ENCODE results near the gene CDC45. TPM values are rescaled to one million over a fixed set of nuclear protein-coding genes. Genes with fewer than 3 reads are reported as not detected.

CDC45 gene
- total RNA-seq, 2 experiments from 2014 or later, result 110 to 114 TPM

GRCh38 chr22:19519041-19519926 is 39.6 kb downstream of the CDC45 start:
- Mint-ChIP-seq H3K4me1 (peaks cover 7% of the 10 kb centered on the region), H3K36me3 (peaks cover 37% of the 10 kb centered on the region), H3K27me3 (peaks cover 14% of the 10 kb centered on the region), H3K9me3 (no peaks in the 10 kb centered on the region), H3K27ac (no peak overlapping the region), H3K4me3 (no peak overlapping the region)
- no peak for DNase-seq

GRCh38 chr22:19520007-19520406 is 40.3 kb downstream of the CDC45 start:
- peaks cover 20% of the 10 kb centered on the region for H3K27me3 Mint-ChIP-seq
- peaks cover 30% of the 10 kb centered on the region for H3K36me3 Mint-ChIP-seq
- H3K9me3 Mint-ChIP-seq, result no peaks in the 10 kb centered on the region
- DNase-seq, result no peak
- no peak overlapping the region for H3K4me3 Mint-ChIP-seq
- no peak overlapping the region for H3K27ac Mint-ChIP-seq
- peaks cover 12% of the 10 kb centered on the region for H3K4me1 Mint-ChIP-seq

DNA sequence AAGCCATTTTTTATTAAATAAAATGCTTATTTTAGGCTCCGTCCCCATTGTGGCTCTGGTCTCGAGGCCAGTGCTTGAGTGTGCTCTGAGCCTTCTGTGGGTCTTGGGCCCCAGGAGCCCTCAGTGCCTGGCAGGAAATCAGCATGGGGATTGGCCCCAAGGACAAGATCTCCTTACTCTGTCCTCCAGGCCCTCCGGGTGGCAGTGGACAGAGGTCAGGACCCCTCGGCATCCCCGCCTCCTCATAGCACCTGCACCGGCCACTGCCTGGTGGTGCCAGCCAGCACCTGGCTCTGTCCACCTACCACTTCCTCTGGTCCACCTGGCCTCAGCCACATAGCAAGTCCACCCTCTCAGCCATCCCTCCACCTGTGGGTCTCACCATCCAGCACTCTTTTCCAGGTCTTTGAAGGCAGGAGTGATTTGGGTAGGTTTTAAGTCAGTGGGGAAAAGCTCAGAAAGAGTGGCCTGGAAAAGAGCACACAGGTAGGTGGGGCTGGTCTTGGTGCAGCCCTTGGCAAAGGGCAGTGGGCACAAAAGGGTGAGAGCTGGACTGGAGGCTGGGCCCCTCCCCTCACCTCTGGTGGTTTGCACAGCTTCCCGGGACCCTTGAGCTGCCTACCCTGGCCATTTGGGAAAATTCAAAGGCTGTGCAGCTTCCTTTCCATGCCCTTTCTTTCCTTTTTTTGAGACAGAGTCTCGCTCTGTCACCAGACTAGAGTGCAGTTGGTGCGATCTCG is 41.0 kb downstream of the CDC45 start:
- peak overlapping the region; percentile 6 for H3K27ac Mint-ChIP-seq
- no peak for DNase-seq

GRCh38 chr22:19522190-19522880 is 42.6 kb downstream of the CDC45 start:
- Mint-ChIP-seq H3K4me3 (peak overlapping the region; percentile 51), H3K27ac (no peak overlapping the region), H3K9me3 (no peaks in the 10 kb centered on the region), H3K36me3 (peaks cover 14% of the 10 kb centered on the region), H3K27me3 (peaks cover 37% of the 10 kb centered on the region), H3K4me1 (peaks cover 12% of the 10 kb centered on the region)
- no peak for DNase-seq

More for the DNA sequence above, 41.0 kb downstream of the CDC45 start:
- Mint-ChIP-seq H3K9me3 (no peaks in the 10 kb centered on the region), H3K27me3 (peaks cover 27% of the 10 kb centered on the region), H3K36me3 (peaks cover 22% of the 10 kb centered on the region), H3K4me1 (peaks cover 12% of the 10 kb centered on the region), H3K4me3 (no peak overlapping the region)

DNA sequence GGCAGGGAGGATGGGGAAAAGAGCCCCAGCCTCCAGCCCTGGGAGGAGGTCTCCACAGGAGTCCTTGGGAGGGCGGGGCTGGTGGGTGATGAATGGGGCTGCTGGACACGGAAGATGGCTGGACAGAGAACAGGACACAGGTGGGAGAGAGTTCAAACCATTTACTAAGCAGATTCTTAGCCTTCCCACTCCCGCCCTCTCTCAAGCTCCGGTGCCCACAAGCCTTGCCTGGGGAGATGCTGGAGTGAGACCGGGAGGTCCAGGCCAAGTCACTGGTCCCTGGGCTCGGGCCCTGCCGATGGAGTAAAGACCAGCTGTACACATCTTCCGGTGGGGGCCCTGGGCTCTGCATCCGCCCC is 43.1 kb downstream of the CDC45 start:
- DNase-seq, result no peak
- H3K9me3 Mint-ChIP-seq, result no peaks in the 10 kb centered on the region
- H3K4me1 Mint-ChIP-seq, result peaks cover 12% of the 10 kb centered on the region
- H3K27ac Mint-ChIP-seq, result no peak overlapping the region
- peaks cover 37% of the 10 kb centered on the region for H3K27me3 Mint-ChIP-seq
- peak overlapping the region; percentile 53 for H3K4me3 Mint-ChIP-seq
- H3K36me3 Mint-ChIP-seq, result peaks cover 14% of the 10 kb centered on the region

DNA sequence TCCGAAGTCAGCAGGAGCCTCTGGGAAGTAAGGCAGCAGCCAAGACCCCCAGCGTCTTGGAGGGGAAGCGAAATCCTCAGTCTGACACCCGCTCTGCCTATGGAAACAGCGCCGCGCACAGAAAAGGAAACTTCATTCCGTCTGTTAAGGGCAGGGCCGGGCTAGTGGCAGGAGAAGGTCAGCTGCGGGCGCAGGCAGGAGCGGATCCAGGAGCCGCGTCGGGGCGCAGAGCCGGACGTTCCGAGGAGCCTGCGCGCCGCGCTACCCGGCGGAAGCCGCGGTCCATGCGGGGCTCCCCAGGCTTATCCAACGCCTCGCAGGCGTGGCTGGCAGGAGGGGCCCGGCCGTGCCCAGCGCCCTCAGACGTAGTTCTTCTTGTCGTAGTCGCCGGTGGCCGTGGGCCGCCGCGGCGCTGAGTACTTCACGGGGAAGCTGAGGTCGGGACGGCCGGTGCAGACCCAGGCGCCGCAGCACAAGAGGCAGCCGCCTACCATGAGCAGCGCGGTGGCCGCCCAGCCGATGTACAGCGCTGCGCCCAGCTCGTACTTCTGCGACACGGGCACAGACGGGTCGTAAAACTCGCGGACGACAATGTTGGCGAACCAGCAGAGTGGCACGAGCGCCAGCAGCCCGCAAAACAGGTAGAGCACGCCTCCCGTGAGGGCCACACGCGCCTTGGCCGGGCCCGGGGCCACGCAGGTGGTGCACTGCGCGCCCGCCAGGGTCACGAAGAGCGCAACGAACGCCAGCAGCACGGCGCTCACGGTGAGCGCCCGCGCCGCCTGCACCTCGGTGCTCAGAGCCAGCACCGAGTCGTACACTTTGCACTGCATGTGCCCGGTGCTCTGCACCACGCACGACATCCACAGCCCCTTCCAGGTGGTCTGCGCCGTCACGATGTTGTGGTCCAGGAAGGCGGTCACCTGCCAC is 43.8 kb downstream of the CDC45 start:
- Mint-ChIP-seq H3K9me3 (no peaks in the 10 kb centered on the region), H3K36me3 (peaks cover 14% of the 10 kb centered on the region), H3K4me1 (peaks cover 12% of the 10 kb centered on the region), H3K4me3 (peak overlapping the region; percentile 57), H3K27me3 (peaks cover 37% of the 10 kb centered on the region), H3K27ac (no peak overlapping the region)
- DNase-seq, result peak; percentile 38

DNA sequence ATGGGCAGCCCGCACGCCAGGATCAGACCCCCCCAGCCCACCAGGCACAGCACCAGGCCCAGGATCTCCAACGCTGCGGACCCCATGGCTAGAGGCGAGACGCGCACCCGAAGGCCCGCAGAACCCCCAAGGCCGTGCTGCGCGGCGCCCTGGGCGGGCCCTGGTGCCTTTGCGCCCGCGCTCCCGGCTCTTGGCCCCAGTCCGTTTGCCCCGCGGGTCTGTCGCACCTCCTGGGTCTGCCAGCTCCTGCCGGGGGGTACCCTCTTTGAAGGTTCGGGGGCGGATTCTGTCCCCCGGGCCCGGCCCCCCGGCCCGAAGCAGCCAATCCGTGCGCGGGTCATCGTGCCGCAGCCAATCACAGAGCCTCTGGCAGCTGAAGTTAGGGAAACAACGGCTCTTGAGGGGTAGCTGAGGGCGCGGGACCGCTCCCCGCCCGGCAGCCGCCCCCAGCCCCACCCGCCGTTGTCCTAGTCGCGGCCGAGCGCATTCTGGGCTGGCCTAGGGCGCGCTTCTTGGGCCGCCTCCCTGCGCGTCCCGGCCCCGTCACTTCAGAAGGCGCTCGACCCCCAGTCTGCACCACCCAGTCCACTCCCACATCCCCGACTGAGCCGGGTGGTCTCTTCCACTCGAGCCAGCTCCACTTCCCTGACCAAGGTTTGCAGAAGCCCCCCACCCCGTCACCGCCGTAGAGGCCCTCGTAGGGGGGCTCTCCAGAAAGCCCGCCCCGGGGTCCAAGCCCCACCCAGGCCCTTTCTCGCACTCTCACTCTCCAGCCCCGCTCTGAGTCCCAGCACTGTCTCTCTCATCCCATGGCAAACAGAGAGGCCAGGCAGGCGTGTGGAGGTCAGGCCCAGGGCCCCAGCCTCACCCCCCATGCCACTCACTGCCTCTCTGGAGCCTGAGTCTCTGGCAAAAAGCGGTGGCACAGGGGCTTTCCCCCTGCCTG is 44.7 kb downstream of the CDC45 start, which contains the start of gene CLDN5:
Gene CLDN5 (minus strand): TSS at position 241 of the 946 bp plus-strand sequence. CDS start 155 bp downstream, at position 86.
- H3K27me3 Mint-ChIP-seq, result peaks cover 37% of the 10 kb centered on the region
- peak within 1 kb of the TSS; percentile 60 for H3K4me3 Mint-ChIP-seq
- no peaks in the 10 kb centered on the region for H3K9me3 Mint-ChIP-seq
- H3K36me3 Mint-ChIP-seq, result peaks cover 14% of the 10 kb centered on the region
- H3K27ac Mint-ChIP-seq, result no peak within 1 kb of the TSS
- DNase-seq, result peak; percentile 19
- H3K4me1 Mint-ChIP-seq, result peaks cover 12% of the 10 kb centered on the region

- Mint-ChIP-seq H3K4me3 (peak overlapping the region; percentile 60), H3K9me3 (no peaks in the 10 kb centered on the region), H3K4me1 (peaks cover 12% of the 10 kb centered on the region), H3K27me3 (peaks cover 37% of the 10 kb centered on the region), H3K27ac (no peak overlapping the region), H3K36me3 (peaks cover 9% of the 10 kb centered on the region)
- no peak for DNase-seq
Observed at GRCh38 chr22:19525116-19525660, 45.5 kb downstream of the CDC45 start.

DNA sequence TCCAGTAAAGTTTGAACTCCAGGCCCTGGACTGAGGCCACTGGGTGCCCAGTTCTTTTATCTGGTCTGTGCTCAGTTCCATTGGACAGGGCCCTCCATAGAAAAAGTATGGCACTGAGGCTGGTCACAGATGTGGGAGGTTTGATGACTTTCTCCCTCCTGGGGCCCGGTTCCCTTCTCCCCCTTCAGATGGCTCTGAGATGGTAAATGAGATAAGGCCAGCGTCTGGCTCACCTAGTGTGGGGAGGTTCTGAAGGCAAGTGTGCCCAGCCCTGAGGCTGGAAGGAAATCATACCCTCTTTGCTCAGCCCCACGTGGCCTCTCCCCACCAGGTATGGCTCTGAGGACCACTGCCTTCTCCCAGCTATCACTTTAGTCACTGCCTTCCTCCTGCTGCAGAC is 45.9 kb downstream of the CDC45 start:
- Mint-ChIP-seq H3K9me3 (no peaks in the 10 kb centered on the region), H3K27ac (no peak overlapping the region), H3K4me3 (no peak overlapping the region), H3K36me3 (peaks cover 8% of the 10 kb centered on the region), H3K4me1 (peaks cover 12% of the 10 kb centered on the region), H3K27me3 (peaks cover 37% of the 10 kb centered on the region)
- DNase-seq, result no peak

GRCh38 chr22:19526076-19526701 is 46.5 kb downstream of the CDC45 start:
- H3K4me1 Mint-ChIP-seq, result peaks cover 12% of the 10 kb centered on the region
- no peaks in the 10 kb centered on the region for H3K9me3 Mint-ChIP-seq
- peaks cover 37% of the 10 kb centered on the region for H3K27me3 Mint-ChIP-seq
- peaks cover 6% of the 10 kb centered on the region for H3K36me3 Mint-ChIP-seq
- no peak overlapping the region for H3K27ac Mint-ChIP-seq
- H3K4me3 Mint-ChIP-seq, result no peak overlapping the region
- DNase-seq, result no peak

GRCh38 chr22:19526702-19527111 is 47.0 kb downstream of the CDC45 start:
- Mint-ChIP-seq H3K4me1 (peaks cover 12% of the 10 kb centered on the region), H3K36me3 (peaks cover 5% of the 10 kb centered on the region), H3K9me3 (no peaks in the 10 kb centered on the region), H3K27ac (no peak overlapping the region), H3K27me3 (peaks cover 37% of the 10 kb centered on the region), H3K4me3 (no peak overlapping the region)
- no peak for DNase-seq

- H3K9me3 Mint-ChIP-seq, result no peaks in the 10 kb centered on the region
- H3K27me3 Mint-ChIP-seq, result peaks cover 37% of the 10 kb centered on the region
- no peak overlapping the region for H3K27ac Mint-ChIP-seq
Observed at GRCh38 chr22:19527321-19527721, 47.6 kb downstream of the CDC45 start.

More at GRCh38 chr22:19527321-19527721, 47.6 kb downstream of the CDC45 start:
- Mint-ChIP-seq H3K36me3 (peaks cover 2% of the 10 kb centered on the region), H3K4me1 (peaks cover 12% of the 10 kb centered on the region), H3K4me3 (no peak overlapping the region)
- no peak for DNase-seq

Data from activated naive CD8-positive, alpha-beta T cell treated with anti-CD3 and anti-CD28 coated beads for 36 hours (primary cell).